ENCODE data around the gene MTTP.
"Not testable (repeated sequence)": the region's sequence is repeated elsewhere in the genome, so short reads cannot be mapped to it uniquely, and the experiment has no call there.

The MTTP gene

DNA sequence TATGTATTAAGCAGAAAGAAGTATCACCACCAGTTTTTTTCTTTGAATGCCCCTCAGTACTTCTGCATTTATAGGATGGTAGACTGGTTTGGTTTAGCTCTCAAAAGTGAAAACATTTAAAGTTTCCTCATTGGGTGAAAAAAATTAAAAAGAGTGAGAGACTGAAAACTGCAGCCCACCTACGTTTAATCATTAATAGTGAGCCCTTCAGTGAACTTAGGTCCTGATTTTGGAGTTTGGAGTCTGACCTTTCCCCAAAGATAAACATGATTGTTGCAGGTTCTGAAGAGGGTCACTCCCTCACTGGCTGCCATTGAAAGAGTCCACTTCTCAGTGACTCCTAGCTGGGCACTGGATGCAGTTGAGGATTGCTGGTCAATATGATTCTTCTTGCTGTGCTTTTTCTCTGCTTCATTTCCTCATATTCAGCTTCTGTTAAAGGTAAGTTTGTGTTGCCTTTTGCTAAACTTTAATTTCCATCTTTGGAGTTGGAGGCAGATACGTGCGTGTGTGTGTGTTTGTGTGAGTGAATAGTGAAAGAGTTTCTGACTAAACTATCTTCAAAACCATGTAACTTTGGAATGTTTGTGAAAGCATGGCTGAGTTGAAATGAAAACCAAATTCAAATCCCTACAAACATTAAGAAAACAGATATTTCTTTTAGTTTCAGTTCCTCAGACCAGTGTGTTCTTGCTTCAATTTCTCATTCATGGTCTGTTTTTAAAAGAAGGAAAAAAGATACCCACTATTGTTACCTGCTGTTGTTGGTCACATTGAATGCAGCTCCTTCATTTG lies at the start of gene MTTP:
MTTP (plus strand) TSS at position 295 of the 795 bp plus-strand sequence; CDS start at position 381, 86 bp downstream.
- no peak for DNase-seq (ENCODE audit: low read depth)

DNA sequence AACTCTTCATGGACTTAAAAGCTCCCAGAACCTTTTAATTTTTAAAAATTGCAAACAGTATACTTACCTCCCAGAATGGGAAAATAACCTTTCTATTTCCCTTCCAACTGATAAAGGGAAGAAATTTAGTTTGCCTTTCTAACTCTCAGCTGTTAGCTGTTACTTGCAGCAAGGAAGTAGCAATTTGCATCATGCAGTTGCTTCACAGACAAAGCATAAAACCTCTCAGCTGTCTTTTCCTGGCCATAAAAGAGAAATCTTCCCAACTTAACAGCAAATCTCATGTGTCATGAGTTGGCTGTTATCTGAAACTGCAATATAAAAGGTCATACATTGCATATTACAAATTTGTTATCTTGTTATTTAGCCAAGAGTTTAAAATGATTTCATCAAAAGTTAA lies 45.4 kb upstream of the MTTP start:
- DNase-seq (ENCODE audit: low read depth) = no peak

DNA sequence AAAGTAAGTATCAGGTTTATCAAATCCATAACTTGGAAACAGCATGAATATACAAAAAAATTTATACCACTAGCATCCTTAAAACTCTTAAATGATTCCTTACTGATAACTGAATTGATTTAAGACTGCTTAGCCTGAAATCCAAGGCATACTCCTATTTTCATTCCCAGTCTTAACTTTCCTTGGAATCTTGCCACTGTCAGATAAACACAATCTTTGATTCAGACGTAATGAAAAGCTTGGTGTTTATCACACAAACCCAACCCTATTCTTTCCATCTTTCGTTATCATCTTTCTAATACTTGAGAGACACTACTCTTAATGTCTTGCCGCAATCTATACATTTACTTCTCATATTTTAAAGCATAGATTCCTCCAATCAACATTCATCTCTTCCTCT lies 44.7 kb upstream of the MTTP start:
- DNase-seq (ENCODE audit: low read depth) = no peak

DNA sequence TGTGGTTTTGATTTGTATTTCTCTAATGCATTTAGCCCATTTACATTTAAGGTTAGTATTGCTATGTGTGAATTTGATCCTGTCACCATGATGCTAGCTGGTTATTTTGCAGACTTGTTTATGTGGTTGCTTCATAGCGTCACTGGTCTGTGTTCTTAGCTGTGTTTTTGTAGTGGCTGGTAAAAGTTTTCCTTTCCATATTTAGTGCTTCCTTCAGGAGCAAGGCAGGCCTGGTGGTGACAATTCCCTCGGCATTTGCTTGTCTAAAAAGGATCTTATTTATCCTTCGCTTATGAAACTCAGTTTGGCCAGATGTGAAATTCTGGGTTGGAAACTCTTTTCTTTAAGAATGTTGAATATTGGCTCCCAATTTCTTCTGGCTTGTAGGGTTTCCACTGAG lies 39.9 kb upstream of the MTTP start:
- DNase-seq (ENCODE audit: low read depth) = not testable (repeated sequence)

DNA sequence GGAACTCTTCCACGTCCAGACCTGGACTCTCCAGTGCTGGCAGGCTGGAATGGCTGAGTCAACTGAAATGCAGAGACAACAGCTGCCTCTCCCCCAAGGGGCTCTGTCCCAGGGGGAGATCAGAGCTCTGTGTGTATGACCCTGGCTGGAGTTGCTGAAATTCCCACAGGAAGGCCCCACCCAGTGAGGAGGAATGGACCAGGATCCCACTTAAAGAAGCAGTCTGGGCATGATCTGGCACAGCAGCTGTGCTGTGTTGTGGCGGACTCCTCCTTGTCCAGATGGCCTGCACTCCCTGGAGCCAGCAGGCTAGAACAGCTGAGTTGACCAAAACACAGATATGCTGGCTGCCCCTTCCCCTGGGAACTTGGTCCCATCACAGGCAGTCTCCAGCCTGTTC lies 38.4 kb upstream of the MTTP start:
- no peak for DNase-seq (ENCODE audit: low read depth)

DNA sequence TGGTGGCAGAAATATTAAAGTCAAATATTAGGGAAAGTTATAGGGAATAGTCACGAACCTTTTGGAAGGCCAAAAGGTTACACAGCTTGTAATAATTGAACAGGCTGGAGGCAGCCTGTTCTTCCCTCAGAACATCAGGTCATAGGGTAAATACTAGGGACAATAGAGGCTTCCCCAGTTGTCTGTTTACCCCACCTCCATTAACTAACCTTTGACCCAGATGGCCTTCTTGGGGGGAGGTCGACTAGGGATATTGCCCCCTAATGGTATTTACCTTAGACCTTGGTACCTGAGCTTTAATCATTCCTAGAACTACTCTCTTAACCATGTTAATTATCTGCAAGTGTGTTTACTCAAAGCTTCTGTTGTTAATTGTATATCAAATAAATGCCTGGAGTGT lies 37.8 kb upstream of the MTTP start:
- no peak for DNase-seq (ENCODE audit: low read depth)

DNA sequence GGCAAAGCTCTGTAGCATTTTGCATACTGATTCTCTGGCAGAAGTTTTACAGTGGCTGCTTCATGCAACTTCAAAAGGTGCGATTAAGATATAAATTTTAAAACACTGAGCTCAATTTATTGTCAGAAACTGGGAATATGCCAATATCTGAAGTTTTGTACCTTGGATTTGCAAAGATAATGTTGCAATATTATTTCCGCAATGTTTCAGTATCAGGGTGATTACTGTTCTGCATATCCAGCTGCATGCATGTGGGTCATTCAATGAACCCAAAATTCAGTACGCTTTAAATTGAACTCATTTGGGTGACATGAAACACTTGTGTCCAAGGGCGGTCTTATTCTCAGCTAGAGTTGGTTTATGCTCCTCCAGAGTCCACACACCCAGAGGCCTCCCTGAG lies 37.0 kb upstream of the MTTP start:
- no peak for DNase-seq (ENCODE audit: low read depth)

DNA sequence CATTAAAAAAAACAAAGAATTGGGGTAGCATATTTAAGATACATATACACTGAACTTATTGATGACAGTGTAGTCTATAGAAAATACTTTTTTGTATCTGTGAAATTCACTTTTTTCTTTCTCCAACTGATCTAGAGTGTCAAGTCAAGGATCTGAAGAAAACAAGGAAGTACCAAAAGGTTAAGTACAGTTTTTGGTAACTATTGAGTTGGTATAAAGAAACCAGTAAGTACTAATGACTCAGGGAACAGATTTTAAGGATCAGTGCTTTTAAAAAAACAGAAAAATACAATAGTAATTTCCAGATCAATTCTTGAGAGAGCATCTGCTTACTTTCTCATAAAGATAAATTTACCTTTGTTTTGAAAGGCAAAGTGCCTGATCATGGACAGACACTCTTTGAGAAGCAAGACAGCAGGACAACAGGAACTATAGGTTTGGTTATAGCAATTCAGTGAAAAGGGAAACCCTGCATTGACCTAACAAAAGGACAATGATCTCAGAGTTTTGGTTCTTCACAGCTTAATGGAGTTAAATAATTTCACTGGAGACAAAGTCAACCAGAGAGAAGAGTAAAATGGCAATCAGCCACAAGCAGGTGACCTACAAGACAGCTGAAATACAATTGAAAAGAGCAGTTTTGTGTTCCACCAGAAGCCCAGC lies 34.2 kb upstream of the MTTP start:
- DNase-seq (ENCODE audit: low read depth) = no peak

DNA sequence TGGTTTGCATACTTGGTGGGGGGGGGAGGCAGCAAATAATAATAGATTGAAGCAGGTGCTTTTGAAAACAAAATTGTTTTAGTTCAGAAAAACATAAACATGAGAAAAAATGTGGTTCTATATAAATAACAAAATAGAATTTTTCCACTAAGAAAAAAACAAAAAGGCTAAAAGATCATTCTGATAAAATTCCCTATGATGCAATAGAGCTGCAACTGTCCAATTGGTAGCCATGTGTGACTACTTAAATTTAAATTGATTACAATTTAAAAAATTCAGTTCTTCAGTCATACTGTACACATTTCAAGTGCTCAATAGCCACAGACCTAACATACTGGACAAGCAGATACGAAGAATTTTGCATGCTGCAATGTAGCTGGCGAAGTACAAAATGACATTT lies 21.8 kb upstream of the MTTP start:
- DNase-seq (ENCODE audit: low read depth) = no peak

DNA sequence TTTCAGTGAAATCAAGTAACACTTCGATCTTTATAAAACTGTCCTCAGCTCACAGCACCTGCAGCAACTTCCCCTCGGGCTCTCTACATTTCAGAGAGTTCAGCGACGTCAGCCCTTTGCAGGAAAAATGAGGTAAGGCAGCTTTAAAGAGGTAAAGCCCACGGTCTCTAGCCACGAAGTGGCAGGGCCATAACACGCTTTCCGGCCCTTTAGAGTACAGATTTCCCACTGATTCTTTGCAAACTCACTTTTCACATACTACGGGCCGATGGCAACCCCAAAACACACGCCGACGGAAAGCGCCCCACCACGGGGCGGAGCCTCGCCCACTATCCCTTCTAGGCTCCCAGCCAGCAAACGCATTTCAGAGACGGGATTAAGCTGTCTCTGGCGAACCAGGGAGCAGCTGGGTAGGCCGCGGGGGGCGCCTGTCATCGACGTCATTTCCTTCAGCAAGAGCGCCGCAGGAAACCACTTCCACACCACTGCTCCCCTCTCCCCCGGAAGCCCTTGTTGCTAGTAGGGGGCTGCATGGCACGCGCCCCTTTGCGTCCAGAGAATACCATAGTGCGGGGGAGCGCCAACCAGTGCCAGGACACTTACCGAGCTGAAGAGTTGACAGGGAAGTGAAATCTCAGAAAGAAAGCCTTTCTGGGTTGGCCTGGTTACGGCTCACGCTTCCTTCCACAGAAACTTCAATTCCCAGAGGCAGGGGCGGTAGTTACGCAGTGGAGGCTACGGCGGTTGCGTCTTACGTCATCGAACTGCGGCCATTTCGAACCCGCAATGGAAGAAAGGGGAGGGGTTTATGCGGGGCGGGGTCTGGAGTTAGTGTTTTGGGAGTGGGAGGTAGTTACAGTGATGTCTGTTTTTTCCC lies 11.1 kb upstream of the MTTP start, which contains the start of gene TRMT10A:
TRMT10A (minus strand) TSS at position 730 of the 877 bp plus-strand sequence. CDS start 4,701 bp downstream, outside the sequence.
- DNase-seq (ENCODE audit: low read depth) = peak; percentile 88

DNA sequence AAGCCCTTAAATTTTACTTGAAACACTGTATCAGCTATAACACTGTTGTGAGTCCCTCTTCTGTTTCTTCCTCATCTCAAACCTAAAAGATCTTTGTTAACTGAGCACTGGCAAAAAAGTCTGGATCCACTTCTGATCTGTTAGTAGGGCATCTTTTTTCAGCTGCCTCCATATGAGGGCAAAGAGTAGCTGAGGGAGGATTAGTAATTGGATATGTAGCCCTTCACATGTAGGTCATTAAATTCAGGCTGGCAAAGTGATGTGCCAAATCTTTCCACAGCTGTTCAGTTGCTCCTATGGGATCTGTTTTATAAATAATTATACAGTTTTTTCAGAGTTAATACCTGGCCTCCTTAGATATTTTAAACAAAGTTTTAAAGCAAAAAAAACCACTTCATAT lies 9.7 kb upstream of the MTTP start:
- DNase-seq (ENCODE audit: low read depth) = no peak

DNA sequence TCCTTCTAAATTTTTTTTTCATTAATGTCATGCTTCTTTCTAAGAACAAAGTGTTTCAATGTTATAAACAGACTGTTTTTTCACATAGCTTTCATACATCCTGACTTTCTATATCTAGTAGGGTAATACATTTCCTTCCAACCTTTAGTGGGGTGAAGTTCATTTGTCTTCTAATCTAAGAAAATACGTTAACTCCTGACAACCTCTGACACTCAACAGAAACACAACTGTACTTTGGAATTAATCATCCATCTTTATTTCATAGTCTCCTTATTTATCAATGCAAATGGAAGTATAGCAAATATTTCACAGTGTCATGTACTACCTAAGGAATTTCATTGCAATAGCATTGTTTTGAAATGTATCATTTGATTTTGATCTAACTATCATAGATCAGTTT lies 2.7 kb upstream of the MTTP start:
- no peak for DNase-seq (ENCODE audit: low read depth)

DNA sequence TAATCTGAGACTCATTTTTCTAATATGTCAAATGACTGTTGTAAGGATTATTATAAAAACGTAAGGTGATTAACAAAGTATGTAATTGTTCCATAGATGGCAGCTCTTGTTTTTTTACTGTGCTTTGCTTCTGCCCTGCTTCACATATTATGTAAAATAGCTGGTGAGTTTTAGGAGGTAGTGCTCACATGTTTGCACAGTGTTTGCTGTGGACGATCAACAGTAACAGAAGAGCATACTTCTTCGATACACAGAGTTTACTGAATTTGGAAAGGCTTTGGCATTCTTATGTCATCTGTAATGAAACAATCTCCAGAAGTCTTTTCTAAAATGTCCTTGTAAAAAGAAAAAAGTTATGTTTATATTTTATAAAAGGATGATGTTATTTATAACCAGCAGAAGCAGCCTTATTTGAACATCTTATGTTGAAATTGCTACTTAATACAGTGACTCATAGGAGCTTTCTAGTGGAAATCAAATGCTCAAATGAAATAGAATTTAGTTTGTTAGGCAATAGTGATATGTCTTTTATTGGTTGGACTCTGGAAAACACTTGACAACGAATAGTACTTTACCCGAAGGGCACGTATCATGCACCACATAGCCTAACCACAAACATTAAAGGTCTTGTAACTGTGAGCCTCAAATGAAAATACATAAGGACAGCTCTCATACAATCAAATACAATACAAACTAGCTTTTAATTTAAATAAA lies 1.9 kb upstream of the MTTP start:
- no peak for DNase-seq (ENCODE audit: low read depth)

DNA sequence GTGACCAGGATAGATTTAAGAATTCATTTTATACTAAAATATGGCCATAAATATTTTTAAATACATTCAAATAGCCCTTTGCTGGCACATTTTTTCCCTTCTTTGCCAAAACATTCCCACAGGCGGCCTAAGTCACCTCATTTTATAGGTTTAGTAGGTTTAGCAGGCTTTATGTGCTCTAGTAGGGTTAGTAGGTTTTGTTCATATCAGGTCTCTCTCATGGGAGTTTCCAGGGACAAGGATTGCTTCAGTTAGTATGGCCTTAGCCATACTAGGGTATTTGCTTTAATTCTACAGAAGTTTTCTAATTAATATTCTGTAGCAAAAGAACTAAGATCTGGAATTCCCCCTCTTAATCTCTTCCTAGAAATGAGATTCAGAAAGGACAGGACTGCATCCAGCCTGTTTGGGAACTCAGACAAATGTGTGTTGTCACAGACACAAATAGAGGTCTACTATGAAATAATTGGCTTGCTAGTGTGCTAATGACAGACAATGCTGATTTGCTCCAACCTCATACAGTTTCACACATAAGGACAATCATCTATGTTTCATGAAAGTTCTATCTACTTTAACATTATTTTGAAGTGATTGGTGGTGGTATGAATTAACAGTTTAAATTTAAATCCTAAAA lies 772 bp upstream of the MTTP start:
- no peak for DNase-seq (ENCODE audit: low read depth)

DNA sequence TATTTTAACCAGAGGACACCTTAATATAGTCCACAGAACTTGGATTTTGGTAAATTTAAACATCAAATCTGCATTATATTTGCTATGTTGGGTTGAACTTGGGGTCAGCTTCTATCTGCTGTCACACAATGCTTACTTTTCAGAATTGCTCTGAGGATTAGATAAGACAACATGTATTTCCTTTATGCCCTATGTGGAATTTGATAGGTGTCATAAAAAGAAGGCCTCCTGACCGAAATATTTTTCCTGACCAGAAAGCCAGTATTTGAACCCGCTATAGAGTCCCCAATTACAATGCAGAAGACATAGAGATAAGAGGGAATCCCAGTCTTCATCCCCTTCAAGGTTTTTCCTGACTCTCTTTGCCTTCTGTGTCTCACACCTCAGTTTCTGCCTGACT lies 4.1 kb downstream of the MTTP start:
- no peak for DNase-seq (ENCODE audit: low read depth)

DNA sequence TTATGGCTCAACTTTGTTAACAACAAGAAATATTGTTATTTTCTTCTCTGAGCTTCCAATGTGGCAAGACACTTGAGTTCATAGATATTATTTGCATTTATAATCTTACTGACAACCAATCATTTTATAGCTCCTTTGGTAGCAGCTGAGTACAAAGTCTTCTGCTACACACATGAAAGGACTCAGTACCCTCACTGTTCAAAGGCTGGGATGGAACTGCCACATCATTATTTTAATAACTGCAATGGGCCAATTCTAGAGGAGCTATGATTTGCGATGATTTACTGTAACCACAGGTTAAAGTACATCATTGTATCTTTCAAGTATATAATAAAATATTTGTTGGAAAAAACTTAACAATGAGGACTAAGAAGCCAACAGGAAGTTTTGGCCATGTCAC lies 10.9 kb downstream of the MTTP start:
- DNase-seq (ENCODE audit: low read depth) = no peak

DNA sequence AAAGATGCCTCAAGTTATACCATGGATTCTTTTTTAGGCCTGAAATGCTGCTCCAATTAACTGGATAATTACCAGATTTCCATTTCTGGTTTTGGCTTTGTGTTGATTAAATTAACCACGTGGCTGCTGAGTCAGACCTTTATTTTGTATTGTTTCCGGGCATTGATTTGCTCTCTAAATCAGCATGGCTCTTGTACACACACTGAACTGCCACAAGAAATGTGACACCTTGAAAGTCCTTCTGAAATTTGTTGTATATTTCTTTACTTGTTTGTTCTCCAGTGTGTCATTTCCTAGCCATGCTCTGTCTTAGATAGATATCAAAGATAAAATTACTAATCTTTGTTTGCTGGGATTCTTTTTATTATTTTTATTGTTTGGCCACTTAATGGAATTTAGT lies 11.7 kb downstream of the MTTP start:
- DNase-seq (ENCODE audit: low read depth) = no peak

DNA sequence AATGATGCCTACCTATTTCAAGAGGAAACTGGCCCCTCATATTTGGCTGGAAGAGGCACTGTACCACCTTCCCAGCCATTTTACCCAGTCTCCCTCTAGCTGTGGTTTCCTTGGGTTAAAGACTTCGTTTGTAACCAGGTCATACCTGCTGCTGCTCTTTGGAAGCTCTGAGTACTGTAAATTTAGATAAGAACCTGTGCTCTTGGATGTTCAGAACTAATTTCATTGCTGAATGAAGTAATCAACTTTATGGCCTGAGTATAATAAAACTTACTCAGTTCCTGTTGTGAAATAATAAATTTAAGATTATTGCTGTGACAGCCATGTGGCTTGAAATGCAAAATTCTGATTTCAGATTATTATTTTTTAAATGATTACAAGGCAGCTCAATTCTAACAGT lies 12.2 kb downstream of the MTTP start:
- no peak for DNase-seq (ENCODE audit: low read depth)

DNA sequence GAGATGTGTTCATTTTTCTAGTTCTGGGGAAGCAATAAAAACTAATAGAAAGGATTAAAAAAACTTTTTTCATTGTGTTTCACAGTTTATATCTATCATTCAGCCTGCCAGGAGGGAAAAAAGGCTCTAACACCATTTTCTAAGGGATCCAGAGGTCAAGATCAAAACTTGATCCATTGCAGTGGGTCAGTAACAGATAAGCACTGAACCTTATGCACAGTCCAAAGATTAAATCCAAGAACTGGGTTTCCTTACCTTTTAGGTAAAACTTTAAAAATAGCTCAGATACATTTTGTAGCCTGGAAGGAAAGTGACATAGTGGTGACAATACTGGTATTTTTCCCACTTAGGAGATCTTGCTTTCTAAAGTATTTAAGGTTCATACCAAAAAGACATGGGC lies 12.7 kb downstream of the MTTP start:
- DNase-seq (ENCODE audit: low read depth) = no peak

DNA sequence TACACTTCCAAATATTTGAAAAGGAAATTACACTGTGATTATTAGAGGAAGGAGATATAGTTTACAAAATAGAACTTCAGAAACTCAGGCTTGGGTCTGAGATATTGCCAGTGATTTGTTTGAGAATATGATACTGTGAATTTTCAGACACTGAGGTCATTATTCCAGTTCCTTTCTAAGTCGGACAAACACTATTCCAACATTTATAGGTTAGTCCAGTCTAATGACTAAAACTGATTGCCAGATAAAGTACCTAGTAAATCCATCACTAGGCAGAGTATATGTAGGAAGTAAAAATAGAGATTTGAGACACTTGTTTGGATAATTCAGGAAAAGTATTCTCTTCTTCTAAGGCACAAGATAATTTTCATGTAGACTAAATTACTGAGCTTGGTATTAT lies 13.2 kb downstream of the MTTP start:
- no peak for DNase-seq (ENCODE audit: low read depth)

DNA sequence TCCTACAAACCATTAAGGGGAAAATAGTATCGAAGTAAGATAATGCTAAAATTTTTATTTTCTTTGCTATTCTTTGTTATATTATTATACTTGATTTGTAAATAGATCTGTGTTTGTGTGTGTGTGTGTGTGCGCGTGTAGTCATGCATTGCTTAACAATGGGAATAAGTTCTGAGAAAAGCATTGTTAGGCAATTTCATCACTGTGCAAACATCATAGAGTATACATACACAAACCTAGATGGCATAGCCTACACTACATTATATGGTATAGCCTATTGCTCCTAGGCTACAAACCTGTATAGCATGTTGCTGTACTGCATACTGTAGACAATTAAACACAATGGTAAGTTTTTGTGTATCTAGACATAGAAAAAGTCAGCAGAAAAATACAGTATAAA lies 17.1 kb downstream of the MTTP start:
- no peak for DNase-seq (ENCODE audit: low read depth)

Measured in activated T-cell treated with anti-CD3 and anti-CD28 coated beads for 1 hour (primary cell).